ENCODE measurements around the gene GPA33.

- TF ChIP-seq CTCF (IDR thresholded peaks at IDR 0.05; ENCODE audit: low read depth, low read length, poor library complexity, severe bottlenecking), result no peak
- no peak for TF ChIP-seq EZH2phosphoT487 (IDR thresholded peaks at IDR 0.05; ENCODE audit: borderline replicate concordance, low read length)
These were observed 67.8 kb downstream of the GPA33 start for GRCh38 chr1:167022384-167022783.
